HG02763 (cell line): ENCODE data around the gene HSPA12B.

Experiments
- ATAC-seq: cut with Tn5 transposase; IDR thresholded peaks from one replicate; pipeline ENCODE4 v1.9.1; 2021; ENCODE audit warnings: mild to moderate bottlenecking, moderate library complexity; ENCODE audit not compliant: unreplicated experiment

HSPA12B gene

GRCh38 chr20:3747471-3747870 lies 15.0 kb downstream of the HSPA12B start:
- ATAC-seq: no peak

- no peak for ATAC-seq
These were observed 15.6 kb downstream of the HSPA12B start for GRCh38 chr20:3748073-3748472.

GRCh38 chr20:3749087-3749688 lies 16.7 kb downstream of the HSPA12B start:
- no peak for ATAC-seq

GRCh38 chr20:3749689-3750531 lies 17.4 kb downstream of the HSPA12B start:
- ATAC-seq: no peak

- no peak for ATAC-seq
These were observed 18.8 kb downstream of the HSPA12B start for GRCh38 chr20:3751305-3751674.

GRCh38 chr20:3751675-3752385 lies 19.3 kb downstream of the HSPA12B start:
- ATAC-seq: no peak

GRCh38 chr20:3752386-3752759 lies 19.9 kb downstream of the HSPA12B start:
- no peak for ATAC-seq

- ATAC-seq: no peak
These were observed 20.6 kb downstream of the HSPA12B start for GRCh38 chr20:3753098-3753497.

GRCh38 chr20:3753501-3754275 lies 21.2 kb downstream of the HSPA12B start:
- no peak for ATAC-seq

GRCh38 chr20:3754276-3754630 lies 21.8 kb downstream of the HSPA12B start:
- ATAC-seq: no peak

- no peak for ATAC-seq
These were observed 22.8 kb downstream of the HSPA12B start for GRCh38 chr20:3755269-3755668.

GRCh38 chr20:3755814-3756480 lies 23.5 kb downstream of the HSPA12B start:
- no peak for ATAC-seq

- no peak for ATAC-seq
These were observed 24.8 kb downstream of the HSPA12B start for GRCh38 chr20:3757268-3757667.

- ATAC-seq: no peak
These were observed 26.1 kb downstream of the HSPA12B start for GRCh38 chr20:3758566-3758965.

- ATAC-seq: no peak
These were observed 26.9 kb downstream of the HSPA12B start for GRCh38 chr20:3759316-3759823.

- no peak for ATAC-seq
These were observed 27.4 kb downstream of the HSPA12B start for GRCh38 chr20:3759884-3760283.

GRCh38 chr20:3760655-3761348 lies 28.3 kb downstream of the HSPA12B start:
- ATAC-seq: no peak

GRCh38 chr20:3763671-3764601 lies 31.5 kb downstream of the HSPA12B start:
- ATAC-seq: no peak

- ATAC-seq: no peak
These were observed 32.2 kb downstream of the HSPA12B start for GRCh38 chr20:3764659-3765058.
